Fibroblast of pulmonary artery (primary cell): ENCODE data around the gene RAB3C.

Source experiments
- DNase-seq: peaks from one replicate; pipeline ENCODE4 v3.0.0-alpha.2; 2010; ENCODE audit warnings: low read depth
- H3K4me3 ChIP-seq: replicated peaks from 2 replicates; pipeline ENCODE4 v1.5.1; 2011; ENCODE audit warnings: low read depth, mild to moderate bottlenecking, control low read depth, low read length, moderate library complexity
- TF ChIP-seq, protein P1 (sequence below): IDR thresholded peaks from 2 replicates; pipeline ENCODE4 v1.5.1; 2011; ENCODE audit warnings: mild to moderate bottlenecking, control low read depth, low read length, inconsistent platforms; ENCODE audit errors: missing control alignments

RAB3C gene

GRCh38 chr5:58855851-58856739 is 273.2 kb downstream of the RAB3C start:
- DNase-seq = peak; percentile 13
- TF ChIP-seq, protein P1, sequence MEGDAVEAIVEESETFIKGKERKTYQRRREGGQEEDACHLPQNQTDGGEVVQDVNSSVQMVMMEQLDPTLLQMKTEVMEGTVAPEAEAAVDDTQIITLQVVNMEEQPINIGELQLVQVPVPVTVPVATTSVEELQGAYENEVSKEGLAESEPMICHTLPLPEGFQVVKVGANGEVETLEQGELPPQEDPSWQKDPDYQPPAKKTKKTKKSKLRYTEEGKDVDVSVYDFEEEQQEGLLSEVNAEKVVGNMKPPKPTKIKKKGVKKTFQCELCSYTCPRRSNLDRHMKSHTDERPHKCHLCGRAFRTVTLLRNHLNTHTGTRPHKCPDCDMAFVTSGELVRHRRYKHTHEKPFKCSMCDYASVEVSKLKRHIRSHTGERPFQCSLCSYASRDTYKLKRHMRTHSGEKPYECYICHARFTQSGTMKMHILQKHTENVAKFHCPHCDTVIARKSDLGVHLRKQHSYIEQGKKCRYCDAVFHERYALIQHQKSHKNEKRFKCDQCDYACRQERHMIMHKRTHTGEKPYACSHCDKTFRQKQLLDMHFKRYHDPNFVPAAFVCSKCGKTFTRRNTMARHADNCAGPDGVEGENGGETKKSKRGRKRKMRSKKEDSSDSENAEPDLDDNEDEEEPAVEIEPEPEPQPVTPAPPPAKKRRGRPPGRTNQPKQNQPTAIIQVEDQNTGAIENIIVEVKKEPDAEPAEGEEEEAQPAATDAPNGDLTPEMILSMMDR = no peak
- H3K4me3 ChIP-seq = no peak overlapping the region

DNA sequence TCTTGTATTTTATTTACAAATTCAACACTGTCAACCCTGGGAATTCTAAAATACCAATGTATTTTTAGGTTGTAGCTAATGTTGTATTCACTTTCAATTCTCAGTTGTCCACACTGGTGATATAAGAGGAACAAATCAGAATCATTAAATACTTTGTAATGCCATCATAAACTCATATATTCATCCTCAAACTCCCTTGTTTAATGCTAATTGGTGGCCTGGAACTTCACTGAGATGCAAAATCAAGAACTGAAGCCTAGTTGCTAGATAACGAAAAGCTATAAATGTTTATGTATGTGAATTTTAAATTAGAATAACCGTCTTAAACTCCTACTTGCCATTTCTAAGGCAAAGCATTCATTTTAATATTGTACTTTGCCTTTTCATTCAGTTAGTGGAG is 274.7 kb downstream of the RAB3C start:
- no peak overlapping the region for H3K4me3 ChIP-seq
- no peak for DNase-seq
- TF ChIP-seq, protein P1 = no peak

- TF ChIP-seq, protein P1 = no peak
- H3K4me3 ChIP-seq = no peak overlapping the region
- DNase-seq = peak; percentile 47
Measured at GRCh38 chr5:58860680-58861079, 277.8 kb downstream of the RAB3C start.

DNA sequence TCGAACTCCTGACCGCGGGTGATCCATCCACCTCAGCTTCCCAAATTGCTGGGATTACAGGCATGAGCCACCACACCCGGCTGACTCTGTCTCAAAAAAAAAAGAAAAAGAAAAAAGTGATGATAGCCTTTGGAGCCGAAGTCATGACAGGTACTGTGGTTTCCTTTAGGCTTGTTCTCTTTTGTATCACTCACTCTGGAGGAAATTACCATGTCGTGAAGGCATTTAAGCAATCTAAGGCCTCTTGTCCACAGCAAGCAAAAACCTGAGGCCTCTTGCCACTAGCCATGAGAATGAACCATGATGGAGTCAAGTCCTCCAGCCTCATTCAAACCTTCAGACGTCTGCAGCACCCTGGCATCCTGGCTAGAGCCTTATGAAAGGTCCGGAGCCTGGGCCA is 286.1 kb downstream of the RAB3C start:
- H3K4me3 ChIP-seq = no peak overlapping the region
- DNase-seq = no peak
- TF ChIP-seq, protein P1 = no peak

GRCh38 chr5:58871648-58872242 is 288.9 kb downstream of the RAB3C start:
- H3K4me3 ChIP-seq = no peak overlapping the region
- TF ChIP-seq, protein P1 = peak; percentile 69
- peak; percentile 68 for DNase-seq

DNA sequence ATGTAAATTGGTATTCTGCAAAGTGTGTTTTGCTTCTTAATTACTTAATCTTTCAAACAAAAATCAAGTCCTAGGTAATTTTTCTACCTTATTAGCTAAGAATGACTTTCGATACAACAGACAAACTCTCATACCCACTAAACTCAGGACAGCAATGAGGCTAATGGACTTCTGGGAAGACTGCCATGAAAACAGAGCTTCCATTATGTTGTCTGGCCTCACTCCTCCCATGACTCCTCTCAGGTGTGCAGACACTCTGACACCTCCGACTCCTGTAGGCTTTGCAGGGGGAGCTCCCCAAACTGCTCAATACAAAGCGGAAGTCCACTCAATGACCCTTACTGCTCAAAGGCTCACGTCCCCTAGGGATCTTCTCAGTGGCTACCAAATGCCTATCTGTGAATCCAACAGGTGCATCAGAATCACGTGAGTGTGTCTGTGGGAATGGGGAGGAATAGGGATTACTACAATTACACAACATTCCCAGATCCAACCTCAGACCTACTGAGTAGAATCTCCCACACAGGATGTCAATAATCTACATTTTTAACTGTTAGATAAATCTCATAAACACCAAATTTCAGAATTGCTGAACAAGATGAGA is 289.9 kb downstream of the RAB3C start:
- no peak for DNase-seq
- no peak overlapping the region for H3K4me3 ChIP-seq
- TF ChIP-seq, protein P1 = no peak
